Activated T-helper 1 cell treated with Interleukin-2 at 50 U/mL for 16 hours (primary cell): ENCODE data around the gene NEU1.
"Not testable (repeated sequence)": the region's sequence is repeated elsewhere in the genome, so short reads cannot be mapped to it uniquely, and the experiment has no call there.

ENCODE experiments used
- DNase-seq: peaks from one replicate; pipeline ENCODE4 v3.0.0-alpha.2; 2020; ENCODE audit warnings: low read depth

The NEU1 gene

DNA sequence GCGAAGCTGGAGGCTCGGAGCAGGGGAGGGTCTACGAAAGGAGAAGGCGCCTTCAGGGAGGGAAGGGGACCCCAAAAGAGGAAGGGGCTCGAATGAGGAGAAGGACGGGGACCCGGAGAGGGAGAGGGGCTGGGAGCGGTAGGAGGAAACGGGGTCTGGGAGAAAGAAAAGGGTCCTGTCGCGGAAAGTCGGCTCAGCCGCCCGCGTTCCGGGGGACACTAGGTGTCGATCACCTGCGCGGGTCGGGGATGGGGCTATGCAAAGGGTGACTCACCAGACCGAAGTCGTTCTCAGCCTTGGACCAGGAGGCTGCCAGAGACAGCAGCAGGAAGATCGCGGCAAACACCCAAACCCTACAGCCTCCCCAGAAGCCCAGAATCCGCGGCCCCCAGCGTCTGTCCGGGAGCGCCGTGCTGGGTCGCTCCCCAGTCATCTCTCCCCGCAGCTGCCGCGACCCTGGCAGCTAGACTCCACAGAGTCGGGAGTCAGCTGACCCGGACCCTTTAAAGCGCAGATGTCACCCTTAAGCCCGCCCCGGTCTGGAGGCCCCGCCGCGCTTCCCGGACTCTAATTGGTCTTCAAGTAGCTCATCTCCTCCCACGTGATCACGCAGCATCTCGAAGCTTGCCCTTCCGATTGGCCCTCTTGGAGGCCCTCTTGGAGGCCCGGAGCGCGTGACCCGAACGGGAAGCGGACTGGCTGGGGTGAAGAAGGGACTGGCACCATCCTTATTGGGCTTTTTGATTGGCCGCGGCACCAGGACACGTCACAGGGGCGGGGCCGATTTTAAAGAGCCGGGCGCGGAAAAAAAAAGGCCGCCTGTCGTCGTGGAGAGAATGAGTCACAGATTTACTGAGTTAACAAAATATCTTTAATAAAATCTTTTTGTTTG is at the start of gene NEU1:
TSS of gene NEU1 (minus strand) at position 478 of the 892 bp plus-strand sequence. CDS start at position 433, 45 bp downstream.
- peak; percentile 98 for DNase-seq

DNA sequence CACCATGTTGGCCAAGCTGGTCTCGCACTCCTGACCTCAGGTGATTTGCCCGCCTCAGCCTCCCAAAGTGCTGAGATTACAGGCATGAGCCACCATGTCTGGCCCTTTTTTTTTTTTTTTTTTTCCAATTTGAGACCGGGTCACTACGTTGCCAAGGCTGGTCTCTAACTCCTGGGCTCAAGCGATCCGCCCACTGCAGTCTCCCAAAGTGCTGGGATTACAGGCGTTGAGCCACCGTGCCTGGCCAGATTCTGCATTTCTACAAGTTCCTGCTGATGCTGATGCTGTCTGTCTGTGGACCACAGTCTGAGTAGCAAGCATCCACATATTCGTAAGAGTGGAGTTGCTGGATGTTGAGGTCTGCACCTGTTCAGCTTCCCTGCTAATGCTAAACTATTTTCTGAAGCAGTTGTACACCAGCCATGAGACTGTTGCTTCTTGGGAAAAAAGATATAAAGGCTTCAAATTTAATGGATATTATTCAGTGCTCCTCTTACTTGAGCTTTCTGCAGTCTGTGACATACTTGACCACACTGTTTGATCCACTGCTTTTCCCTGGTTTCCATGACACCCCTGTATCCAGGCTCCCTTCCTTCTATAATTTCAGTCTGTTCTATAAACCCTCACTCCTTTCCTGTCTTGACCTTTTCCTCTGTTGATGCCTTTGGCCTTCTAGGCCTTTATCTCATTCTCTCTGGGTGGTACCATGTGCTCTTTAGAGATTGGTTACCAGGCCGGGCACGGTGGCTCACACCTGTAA is 49.4 kb upstream of the NEU1 start:
- no peak for DNase-seq

DNA sequence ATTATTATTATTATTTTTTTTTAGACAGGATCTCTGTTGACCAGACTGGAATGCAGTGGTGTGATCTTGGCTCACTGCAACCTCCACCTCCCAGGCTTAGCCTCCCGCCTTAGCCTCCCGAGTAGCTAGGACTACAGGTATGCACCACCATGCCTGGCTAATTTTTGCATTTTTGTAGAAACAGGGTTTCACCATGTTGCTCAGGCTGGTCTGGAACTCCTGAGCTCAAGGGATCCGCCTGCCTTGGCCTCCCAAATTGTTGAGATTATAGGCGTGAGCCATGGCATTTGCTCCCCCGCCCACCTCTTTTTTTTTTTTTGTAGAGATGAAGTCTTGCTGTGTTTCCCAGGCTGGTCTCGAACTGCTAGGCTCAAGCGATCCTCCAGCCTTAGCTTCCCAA is 46.7 kb upstream of the NEU1 start:
- DNase-seq = not testable (repeated sequence)

DNA sequence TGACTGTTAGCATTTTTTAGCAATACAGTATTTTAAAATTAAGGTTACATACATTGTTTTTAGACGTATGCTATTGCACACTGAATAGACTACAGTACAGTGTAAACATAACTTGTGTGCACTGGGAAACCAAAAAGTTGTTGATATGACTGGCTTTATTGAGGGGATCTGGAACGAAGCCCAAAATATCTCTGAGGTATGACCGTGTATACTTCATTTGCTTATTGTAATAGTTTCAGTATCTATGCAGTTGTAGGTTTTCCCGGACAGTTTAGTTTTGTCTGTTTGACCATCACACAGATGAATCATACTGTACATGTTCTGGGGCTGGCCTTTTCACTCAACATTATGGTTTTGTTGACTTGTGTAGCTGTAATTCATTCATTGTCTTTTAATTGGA is 46.2 kb upstream of the NEU1 start:
- DNase-seq = no peak

DNA sequence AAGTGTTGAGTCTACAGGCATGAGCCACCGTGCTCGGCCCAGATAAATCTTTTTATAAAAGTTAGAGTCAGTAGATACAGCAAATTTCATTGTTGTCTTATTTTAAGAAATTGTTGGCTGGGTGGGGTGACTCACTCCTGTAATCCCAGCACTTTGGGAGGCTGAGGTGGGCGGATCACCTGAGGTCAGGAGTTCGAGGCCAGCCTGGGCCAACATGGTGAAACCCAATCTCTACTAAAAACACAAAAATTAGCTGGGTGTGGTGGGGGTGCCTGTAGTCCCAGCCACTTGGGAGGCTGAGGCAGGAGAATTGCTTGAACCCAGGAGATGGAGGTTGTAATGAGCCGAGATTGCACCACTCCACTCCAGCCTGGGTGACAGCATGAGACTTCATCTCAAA is 45.6 kb upstream of the NEU1 start:
- DNase-seq = not testable (repeated sequence)

DNA sequence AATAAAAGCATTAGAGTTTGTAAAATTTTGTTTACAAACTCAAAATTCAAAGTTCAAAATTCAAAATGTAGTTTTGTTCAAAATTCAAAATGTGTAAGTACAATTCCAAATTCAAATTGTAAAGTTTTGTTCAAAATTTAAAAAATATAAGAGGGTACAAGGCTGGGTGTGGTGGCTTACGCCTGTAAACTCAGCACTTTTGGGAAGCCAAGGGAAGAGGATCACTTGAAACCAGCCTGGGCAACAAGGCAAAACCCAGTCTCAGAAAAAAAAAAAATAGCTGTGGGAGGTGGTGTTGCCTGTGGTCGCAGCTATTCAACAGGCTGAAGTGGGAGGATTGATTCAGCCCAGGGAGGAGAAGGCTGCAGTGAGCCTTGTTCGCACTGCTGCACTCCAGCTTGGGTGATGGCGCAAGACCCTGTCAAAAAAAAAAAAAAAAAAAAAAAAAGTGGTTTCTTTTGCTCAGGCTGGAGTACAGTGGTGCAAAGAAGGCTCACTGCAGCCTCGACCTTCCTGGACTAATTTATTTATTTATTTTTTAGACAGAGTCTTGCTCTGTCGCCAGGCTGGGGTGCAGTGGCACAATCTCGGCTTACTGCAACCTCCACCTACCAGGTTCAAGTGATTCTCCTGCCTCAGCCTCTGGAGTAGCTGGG is 44.7 kb upstream of the NEU1 start:
- DNase-seq = no peak

DNA sequence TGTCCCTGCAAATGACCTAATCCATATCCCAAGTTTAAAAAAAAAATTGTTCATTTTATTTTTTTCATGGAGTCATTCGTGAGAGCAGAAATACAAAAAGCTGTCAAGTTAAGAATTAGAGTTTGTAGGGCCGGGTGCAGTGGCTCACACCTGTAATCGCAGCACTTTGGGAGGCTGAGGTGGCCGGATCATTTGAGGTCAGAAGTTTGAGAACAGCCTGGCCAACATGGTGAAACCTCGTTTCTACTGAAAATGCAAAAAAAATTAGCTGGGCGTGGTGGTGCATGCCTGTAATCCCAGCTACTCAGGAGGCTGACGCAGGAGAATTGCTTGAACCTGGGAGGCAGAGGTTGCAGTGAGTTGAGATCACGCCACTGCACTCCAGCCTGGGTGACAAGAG is 44.1 kb upstream of the NEU1 start:
- not testable (repeated sequence) for DNase-seq

DNA sequence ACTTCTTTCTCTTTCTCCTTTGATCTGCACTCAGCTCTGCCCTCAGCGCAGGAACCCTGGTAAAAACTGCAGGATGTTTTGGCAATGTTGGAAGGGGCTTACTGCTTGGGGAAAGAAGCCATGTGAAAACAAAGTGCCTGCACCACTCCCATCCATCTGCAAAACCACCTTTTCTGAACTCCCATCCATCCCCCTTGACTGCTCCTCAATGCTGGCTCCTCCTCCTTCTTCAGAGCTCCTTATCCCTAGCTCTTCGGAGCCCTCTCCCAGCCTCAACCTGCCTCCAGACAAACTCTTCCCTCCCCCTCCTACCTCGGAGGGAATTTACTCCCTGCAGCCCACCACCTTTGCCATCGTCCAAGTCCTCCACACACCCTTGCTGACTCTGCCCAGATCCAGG is 43.5 kb upstream of the NEU1 start:
- DNase-seq = no peak

DNA sequence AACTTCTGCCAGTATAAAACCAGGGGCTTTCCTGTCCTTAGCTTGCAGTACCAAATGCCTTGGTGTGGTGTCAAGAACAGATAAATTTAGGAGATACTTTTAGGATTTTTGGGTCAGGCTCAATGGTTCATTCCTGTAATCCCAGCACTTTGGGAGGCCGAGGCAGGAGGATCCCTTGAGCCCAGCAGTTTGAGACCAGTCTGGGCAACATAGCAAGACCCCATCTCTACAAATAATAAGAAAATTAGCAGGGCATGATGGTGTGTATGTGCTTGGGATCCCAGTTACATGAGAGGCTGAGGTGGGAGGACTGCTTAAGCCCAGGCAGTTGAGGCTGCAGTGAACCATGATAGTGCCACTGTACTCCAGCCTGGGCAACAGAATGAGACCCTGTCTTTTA is 42.4 kb upstream of the NEU1 start:
- no peak for DNase-seq

DNA sequence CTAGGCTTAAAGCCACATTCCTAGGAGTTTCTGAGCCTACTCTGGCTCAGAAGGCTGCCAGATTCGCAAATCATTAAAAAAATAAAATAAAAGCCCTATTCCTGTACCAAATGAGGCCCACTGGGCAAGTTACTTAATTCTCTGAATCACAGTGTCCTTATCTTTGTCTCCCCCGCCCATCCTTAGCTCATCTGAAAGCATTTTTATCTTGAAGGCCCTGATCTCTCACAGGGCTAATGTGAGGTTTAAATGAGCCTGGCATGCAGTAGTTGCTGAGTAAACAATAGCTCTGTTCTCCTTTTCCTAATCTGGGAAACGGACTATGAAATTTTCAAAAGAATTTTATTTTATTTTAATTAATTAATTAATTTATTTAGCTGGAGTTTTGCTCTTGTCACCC is 41.3 kb upstream of the NEU1 start:
- DNase-seq = no peak

DNA sequence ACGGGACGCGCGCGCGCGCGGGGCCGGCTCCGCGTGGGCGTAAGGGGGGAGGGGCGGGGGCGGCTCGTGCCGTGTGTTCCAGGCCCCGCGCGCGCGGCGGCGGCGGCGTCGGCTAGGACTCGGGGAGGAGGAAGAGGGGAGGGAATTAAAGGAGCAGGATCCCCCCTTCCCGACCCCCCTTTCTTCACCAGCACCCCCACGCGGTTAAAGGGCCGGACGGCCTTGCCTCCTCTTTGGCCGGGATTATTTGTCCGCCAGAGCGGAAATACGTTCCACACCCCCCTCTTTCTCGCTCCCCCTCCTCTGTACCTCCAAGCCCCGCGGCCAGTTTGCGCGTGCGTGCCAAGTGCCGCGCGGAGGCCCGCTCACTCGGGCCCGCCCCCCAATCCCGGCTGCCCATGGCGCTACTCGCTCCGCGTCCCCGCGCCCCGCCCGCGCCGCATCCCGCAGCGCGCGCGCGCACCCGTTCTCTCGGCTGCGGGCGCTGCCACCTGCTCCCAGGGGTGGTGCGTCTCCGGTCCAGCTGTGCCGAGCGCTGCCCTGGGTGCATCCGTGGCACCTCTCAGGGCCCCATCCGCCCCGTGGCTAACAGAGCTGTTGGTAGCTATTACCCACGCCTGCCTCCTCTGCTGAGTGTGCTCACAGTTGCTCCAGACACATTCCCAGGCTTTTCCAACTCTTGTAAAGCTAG is 39.5 kb upstream of the NEU1 start, which contains the start of gene ZBTB12:
TSS of gene ZBTB12 (minus strand) at position 134 of the 691 bp plus-strand sequence. CDS start 781 bp downstream, outside the sequence.
- DNase-seq = peak; percentile 80

DNA sequence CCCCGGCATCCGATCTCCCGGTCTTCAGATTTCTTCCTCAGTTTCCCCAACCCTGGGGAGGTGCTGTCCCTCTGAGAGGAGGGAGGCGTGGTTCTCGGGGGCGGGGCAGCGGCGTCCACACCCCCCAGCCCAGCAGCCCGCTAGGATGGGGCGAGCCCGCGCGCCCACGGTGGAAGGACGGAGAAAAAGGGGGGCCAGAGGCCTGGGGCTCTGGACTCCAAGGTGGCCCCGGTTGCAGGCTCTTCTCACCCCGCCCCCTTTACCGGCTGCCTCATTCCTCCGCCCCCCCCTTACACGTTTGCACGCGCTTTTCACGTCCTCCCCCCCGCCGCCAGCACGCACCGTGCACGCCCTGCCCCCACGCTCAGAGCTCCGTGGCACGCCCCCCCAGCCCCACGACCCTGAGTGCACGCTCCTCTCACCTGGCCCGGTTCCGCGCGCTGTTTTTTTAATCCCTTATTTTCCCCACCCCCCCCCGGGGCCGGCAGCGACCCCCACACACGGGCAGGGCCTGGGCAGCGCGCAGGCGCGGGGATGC is 38.9 kb upstream of the NEU1 start:
- DNase-seq = peak; percentile 49

DNA sequence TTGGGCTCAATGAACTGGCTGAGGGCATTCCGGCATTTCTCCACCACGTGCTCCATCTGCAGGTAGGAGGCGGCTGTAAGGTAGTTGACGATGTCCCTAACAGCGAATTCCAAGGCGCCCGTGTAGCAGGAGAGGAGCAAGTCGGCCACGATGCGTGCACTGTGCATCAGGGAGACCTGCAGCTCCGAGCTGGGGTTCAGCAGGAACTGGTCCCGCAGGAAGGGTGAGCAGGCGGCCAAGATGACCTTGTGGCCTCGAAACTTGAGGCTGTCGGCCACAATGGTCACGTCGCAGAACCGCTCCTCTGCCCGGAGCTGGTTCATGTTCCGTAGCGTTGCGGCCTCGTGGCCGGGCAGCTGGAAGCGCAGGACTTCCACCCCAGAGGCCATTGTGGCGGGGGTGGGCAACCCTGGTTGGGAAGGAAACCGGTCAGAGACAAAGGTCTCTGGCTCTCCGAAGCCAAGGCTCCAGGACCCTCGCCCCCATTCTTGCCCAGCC is 38.3 kb upstream of the NEU1 start:
- DNase-seq = no peak

DNA sequence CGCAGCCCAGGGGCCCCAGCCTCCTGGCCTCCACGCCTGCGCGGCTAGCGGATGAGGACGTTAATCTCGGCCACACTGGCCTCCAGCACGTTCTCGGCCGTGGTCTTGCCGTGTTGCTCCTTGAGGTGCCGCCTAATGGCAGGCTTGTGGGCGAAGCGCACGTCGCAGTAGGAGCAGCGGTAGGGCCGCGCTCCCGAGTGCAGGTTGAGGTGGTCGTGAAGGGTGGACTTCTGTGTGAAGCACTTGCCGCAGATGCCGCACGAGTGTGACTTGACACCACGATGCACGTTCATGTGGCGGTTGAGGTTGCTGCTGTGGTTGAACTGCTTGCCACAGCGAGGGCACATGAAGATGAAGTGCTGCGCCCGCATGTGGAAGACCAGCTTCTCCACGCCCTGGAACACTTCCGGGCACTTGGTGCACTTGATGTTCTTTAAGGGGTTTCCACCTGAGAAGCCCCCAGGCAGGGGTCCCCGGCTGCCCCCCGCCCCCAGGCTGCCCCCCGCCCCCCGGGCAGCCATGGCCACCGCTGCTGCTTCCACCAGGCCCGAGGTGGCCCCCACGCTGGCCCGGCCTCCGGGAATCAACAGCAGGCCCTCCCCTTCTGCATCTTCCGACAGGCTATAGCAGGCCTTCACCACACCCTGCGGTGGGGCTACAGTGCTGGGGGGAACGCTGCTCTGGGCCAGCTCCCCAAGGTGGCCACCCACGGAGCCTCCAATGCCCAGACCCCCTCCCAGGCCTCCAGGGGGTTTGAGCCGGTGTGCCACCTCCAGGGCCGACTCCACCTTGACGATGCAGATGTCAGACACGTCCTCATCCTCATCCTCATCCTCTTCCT is 37.5 kb upstream of the NEU1 start:
- DNase-seq = no peak

DNA sequence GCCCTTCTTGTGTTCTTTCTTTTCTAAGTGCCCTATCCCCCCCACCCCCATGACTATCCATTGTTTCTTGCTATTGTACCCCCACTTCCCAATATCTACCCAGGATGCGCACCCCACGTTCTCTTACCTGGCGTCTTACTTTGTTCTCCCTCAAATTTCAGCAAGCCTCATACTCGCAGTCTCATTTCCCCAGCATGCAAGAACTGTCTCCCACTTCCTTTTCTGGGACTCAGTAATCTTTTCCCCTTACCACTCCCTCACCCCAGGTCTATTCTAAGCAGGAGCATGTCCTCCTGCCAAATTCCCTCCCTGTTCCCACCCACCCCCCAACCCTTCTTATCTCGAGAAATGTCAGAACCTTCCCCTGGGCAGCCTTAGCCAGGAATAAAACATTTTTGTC is 36.6 kb upstream of the NEU1 start:
- no peak for DNase-seq

DNA sequence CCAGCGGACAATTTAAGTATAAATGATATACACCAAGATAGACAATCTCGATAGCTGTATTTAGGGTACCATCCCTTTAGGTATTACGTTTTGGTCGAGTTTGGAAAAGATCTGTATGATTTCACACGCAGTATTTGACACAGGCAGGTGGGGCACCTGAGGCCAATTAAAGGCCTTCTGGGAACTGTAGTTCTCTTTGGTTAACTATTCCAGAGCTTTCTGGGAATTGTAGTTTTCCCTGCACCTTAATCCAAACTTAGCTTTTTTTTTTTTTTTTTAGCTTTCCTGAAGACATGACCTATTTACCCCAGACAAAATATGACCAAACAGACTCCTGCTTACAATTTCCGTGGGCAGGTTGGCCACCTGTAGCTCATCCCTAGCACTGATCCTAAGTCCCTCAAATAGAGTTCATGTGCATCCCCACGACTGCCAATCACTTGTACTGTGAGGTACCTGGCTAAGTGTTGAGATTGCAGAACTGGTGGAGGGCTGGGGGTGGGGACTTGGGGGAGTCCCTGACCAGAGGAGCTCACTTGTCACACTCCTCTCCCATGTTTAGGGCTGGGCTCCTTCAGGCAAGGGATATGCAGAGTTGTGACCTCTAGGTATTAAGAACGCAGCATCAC is 35.9 kb upstream of the NEU1 start:
- no peak for DNase-seq

DNA sequence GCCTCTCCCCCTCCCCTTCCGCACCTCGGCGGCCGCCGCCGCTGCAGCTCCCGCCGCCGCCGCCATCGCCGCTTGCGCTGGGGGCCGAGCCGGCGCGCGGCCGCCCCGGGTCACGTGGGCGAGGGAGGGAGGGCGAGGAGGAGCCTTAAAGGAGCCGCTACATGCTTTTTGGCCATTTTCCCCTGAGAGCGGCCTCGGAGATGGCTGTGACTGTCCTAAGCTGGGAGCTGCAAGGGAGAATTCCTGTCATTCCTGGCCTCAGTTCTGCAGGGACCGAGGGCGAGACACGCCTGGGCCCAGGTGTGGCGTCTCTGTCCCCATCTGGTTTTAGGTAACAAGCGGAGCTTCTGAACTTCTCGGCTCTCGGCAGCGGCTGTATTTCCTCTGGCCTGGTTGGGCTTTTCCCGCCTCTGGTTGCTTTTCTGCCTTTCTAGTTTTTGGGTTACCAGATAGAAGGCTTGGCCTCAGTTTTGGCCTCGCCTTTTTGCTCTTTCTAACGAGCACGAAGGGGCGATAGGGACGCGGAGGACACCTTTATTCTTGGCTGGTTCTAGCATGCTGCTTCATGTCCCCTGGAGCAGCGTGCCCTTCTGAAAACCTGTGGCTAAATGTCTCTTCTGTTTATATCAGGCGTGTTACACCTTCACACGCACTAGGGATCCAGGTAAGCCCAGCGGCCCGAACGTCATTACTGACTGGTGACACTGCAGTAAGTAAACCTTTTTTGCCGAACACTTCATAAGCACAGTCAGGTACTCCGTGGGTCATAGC is 35.2 kb upstream of the NEU1 start, which contains the start of gene EHMT2:
TSS of gene EHMT2 (minus strand) at position 87 of the 771 bp plus-strand sequence. CDS start at position 66, 21 bp downstream.
- peak; percentile 78 for DNase-seq

DNA sequence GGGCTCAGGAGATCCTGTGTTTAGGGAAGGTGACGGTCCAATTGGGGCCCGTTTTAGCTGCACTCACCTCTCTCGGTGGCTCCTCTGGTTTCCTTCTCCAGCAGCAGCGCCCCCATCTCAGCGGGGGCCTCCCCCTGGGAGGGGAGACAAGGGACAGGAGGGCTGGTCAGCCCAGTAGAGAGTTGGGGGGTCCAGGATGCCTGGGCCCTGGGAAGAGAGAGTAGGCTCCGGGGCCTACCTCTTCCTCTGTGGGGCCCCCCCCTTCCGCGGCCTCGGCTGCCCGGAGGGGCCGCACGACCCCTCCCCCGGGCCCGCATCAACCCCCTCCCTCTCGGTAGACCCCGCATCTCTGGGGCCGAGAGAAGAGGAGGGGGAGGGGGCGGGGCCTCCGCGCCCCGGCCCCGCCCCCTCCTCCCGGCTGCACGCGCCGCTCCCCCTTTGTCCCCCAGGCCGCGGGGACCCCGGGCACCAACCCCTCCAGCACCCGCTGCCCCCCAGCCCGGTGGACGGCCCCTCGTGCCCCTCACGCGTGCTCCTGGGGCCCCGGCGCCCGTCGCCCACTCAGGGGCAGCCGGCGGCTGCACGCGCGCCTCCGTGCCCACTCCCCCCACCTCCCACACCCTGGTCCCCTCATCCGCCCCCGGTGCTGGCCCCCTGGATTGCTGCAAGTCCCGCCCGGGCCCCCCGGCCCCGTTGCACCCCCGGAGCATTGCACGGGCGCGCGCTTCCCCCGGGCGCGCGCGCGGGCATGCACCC is 34.4 kb upstream of the NEU1 start:
- peak; percentile 17 for DNase-seq
